Aorta (tissue), 5 donors: ENCODE results near the gene LRMDA. TPM values are rescaled to one million over a fixed set of nuclear protein-coding genes. Genes with fewer than 3 reads are reported as not detected.

Source experiments
- ATAC-seq: fragments of 200-7000 bp; cut with Tn5 transposase; one replicate; pipeline ENCODE4 v1.9.1; 2022; ENCODE audit warnings: moderate library complexity; ENCODE audit not compliant: low FRiP score
- DNase-seq, 2 donors: peaks; one replicate each; pipeline ENCODE4 v3.0.0-alpha.2; 2020
- H3K27ac ChIP-seq, 2 donors: one replicate each; pipeline ENCODE4 v1.5.1; 2013; ENCODE audit warnings: low read length in 2 of 2, mild to moderate bottlenecking in 2 of 2, moderate library complexity in 2 of 2, control low read depth in 1 of 2, inconsistent platforms in 1 of 2, low read depth in 1 of 2
- H3K27me3 ChIP-seq, 2 donors: one replicate each; pipeline ENCODE4 v1.6.1; 2013; ENCODE audit warnings: control low read depth in 1 of 2, low read length in 1 of 2, mild to moderate bottlenecking in 1 of 2, moderate library complexity in 1 of 2; ENCODE audit not compliant: insufficient read depth in 2 of 2, control insufficient read depth in 1 of 2
- H3K36me3 ChIP-seq, 2 donors: one replicate each; pipeline ENCODE4 v1.6.1; 2013; ENCODE audit warnings: control low read depth in 1 of 2, low read length in 1 of 2, mild to moderate bottlenecking in 1 of 2; ENCODE audit not compliant: insufficient read depth in 2 of 2, control insufficient read depth in 1 of 2
- H3K4me1 ChIP-seq, 2 donors: one replicate each; pipeline ENCODE4 v1.6.1; 2013; ENCODE audit warnings: low read length in 2 of 2, control low read depth in 1 of 2, mild to moderate bottlenecking in 1 of 2, moderate library complexity in 1 of 2; ENCODE audit not compliant: insufficient read depth in 2 of 2, control insufficient read depth in 1 of 2
- H3K4me3 ChIP-seq, 2 donors: one replicate each; pipeline ENCODE4 v1.5.1; 2013; ENCODE audit warnings: low read length in 2 of 2, control low read depth in 1 of 2, mild to moderate bottlenecking in 1 of 2
- H3K9me3 ChIP-seq: one replicate; pipeline ENCODE4 v1.6.1; 2013; ENCODE audit warnings: mild to moderate bottlenecking, low read length; ENCODE audit not compliant: control insufficient read depth
- WGBS, 2 donors: extraction: QIAGEN DNeasy Blood & Tissue Kit; methylation state at CpG; one replicate each; pipeline ENCODE4 v1.1.7; 2013; 5-methylcytosine and 5-hydroxymethylcytosine counted together
- intact Hi-C, 2 donors: fragments of 100-400 bp; cut with DNase I; formaldehyde crosslinking; loops; one replicate each; pipeline versions ENCODE4 v1.14.2 to v1.15.0; 2022
- polyA plus RNA-seq, 2 donors: library from polyadenylated mRNA; stranded (reverse); fragments of 200-250 nt; gene quantifications; one replicate each; pipeline ENCODE4 v1.2.3, GENCODE V29; 2013
- total RNA-seq, 2 donors: library from RNA; stranded (reverse); fragmentation: NEBNext Ultra II Directional; extraction: Animal tissue kit (Norgen Biotek cat#: 25700); gene quantifications; one replicate each; pipeline ENCODE4 v1.2.1, GENCODE V29; 2021
- donor health status: healthy with polysubstance abuse.
- donor health status: Bipolar disorder and iron deficiency.
- donor health status: DM: no; HTN: no; CAD: no.
- donor health status: DM: no; HTN: no; CAD: no.
- donor health status: DM: yes; HTN: yes; CAD: no.

Gene LRMDA
- total and polyA plus RNA-seq, 4 donors = 7.4 to 25.7 (median 14.7) TPM

GRCh38 chr10:75803121-75803520, 371.7 kb downstream of the LRMDA start:
- H3K27ac ChIP-seq = no peak overlapping the region
- intact Hi-C loops = no loop called here
- no peaks in the 10 kb centered on the region for H3K27me3 ChIP-seq
- no peaks in the 10 kb centered on the region for H3K4me1 ChIP-seq
- no peaks in the 10 kb centered on the region for H3K9me3 ChIP-seq
- WGBS, 2 donors = 97 to 99% methylated on average over 3 of the region's 3 CpGs
- no peak overlapping the region for H3K4me3 ChIP-seq
- DNase-seq (no peak), ATAC-seq (no peak)
- H3K36me3 ChIP-seq = no peaks in the 10 kb centered on the region

GRCh38 chr10:75803816-75804552, 372.6 kb downstream of the LRMDA start:
- WGBS, 2 donors = 95 to 97% methylated on average over 14 of the region's 14 CpGs
- intact Hi-C loops = no loop called here
- ATAC-seq = no peak

GRCh38 chr10:75806186-75806585, 374.8 kb downstream of the LRMDA start:
- no peak for ATAC-seq
- Histone ChIP-seq H3K27me3 (no peaks in the 10 kb centered on the region), H3K36me3 (no peaks in the 10 kb centered on the region), H3K27ac (no peak overlapping the region), H3K4me1 (no peaks in the 10 kb centered on the region), H3K4me3 (no peak overlapping the region), H3K9me3 (no peaks in the 10 kb centered on the region)
- DNase-seq = no peak
- intact Hi-C loops = no loop called here
- WGBS, 2 donors = 97 to 98% methylated on average over 3 of the region's 3 CpGs

More at GRCh38 chr10:75803816-75804552, 372.6 kb downstream of the LRMDA start:
- no peak overlapping the region for H3K4me3 ChIP-seq
- H3K27ac ChIP-seq = no peak overlapping the region
- H3K9me3 ChIP-seq = no peaks in the 10 kb centered on the region
- H3K4me1 ChIP-seq = no peaks in the 10 kb centered on the region
- H3K36me3 ChIP-seq = no peaks in the 10 kb centered on the region
- no peak for DNase-seq
- H3K27me3 ChIP-seq = no peaks in the 10 kb centered on the region

GRCh38 chr10:75807456-75807855, 376.0 kb downstream of the LRMDA start:
- DNase-seq (no peak), ATAC-seq (no peak)
- Histone ChIP-seq H3K9me3 (no peaks in the 10 kb centered on the region), H3K4me1 (no peaks in the 10 kb centered on the region), H3K27ac (no peak overlapping the region), H3K27me3 (no peaks in the 10 kb centered on the region), H3K36me3 (no peaks in the 10 kb centered on the region), H3K4me3 (no peak overlapping the region)
- 93 to 94% methylated on average over 5 of the region's 5 CpGs for WGBS, 2 donors
- intact Hi-C loops = no loop called here

- Histone ChIP-seq H3K4me1 (no peaks in the 10 kb centered on the region), H3K9me3 (no peaks in the 10 kb centered on the region), H3K4me3 (no peak overlapping the region), H3K27me3 (no peaks in the 10 kb centered on the region), H3K36me3 (no peaks in the 10 kb centered on the region), H3K27ac (no peak overlapping the region)
- DNase-seq (no peak), ATAC-seq (no peak)
- 94 to 96% methylated on average over 3 of the region's 3 CpGs for WGBS, 2 donors
- intact Hi-C loops = no loop called here
Measured at GRCh38 chr10:75809003-75809402, 377.6 kb downstream of the LRMDA start.

DNA sequence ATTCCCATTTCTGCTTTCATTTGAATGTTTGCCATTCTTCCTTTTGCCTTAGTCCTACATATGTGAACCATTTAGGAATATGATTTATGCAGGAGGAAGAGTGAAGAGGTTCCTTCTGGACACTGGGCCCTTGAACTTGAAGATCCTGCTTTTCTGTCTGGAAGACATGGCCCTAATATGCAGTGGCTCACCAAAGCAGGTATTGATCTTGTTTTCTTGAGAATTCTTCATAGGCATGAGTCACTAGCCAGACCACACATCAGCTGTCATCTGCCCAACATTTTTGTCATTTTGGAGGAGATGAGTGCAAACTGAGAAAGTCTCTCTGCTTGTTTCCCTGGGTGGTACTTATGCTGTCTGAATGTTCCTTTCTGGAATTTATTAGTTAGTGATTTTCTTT, 382.6 kb downstream of the LRMDA start:
- intact Hi-C loops = no loop called here
- DNase-seq (no peak), ATAC-seq (no peak)
- Histone ChIP-seq H3K27me3 (no peaks in the 10 kb centered on the region), H3K4me1 (no peaks in the 10 kb centered on the region), H3K27ac (no peak overlapping the region), H3K4me3 (no peak overlapping the region), H3K36me3 (no peaks in the 10 kb centered on the region), H3K9me3 (peaks cover 2% of the 10 kb centered on the region)

- Histone ChIP-seq H3K9me3 (peaks cover 2% of the 10 kb centered on the region), H3K27ac (no peak overlapping the region), H3K4me3 (no peak overlapping the region), H3K4me1 (no peaks in the 10 kb centered on the region), H3K27me3 (no peaks in the 10 kb centered on the region), H3K36me3 (no peaks in the 10 kb centered on the region)
- intact Hi-C loops = no loop called here
- DNase-seq (no peak), ATAC-seq (no peak)
Measured at GRCh38 chr10:75815066-75815465, 383.6 kb downstream of the LRMDA start.

GRCh38 chr10:75817198-75817597, 385.8 kb downstream of the LRMDA start:
- Histone ChIP-seq H3K4me3 (no peak overlapping the region), H3K36me3 (no peaks in the 10 kb centered on the region), H3K27ac (no peak overlapping the region), H3K9me3 (peaks cover 2% of the 10 kb centered on the region), H3K27me3 (no peaks in the 10 kb centered on the region), H3K4me1 (no peaks in the 10 kb centered on the region)
- no peak for DNase-seq
- intact Hi-C loops = no loop called here
- no peak for ATAC-seq
- 17 to 31% methylated on average over 2 of the region's 2 CpGs for WGBS, 2 donors

GRCh38 chr10:75818552-75818951, 387.1 kb downstream of the LRMDA start:
- no peaks in the 10 kb centered on the region for H3K4me1 ChIP-seq
- H3K36me3 ChIP-seq = no peaks in the 10 kb centered on the region
- no peak for ATAC-seq
- peaks cover 2% of the 10 kb centered on the region for H3K9me3 ChIP-seq
- no peaks in the 10 kb centered on the region for H3K27me3 ChIP-seq
- DNase-seq = no peak
- no peak overlapping the region for H3K27ac ChIP-seq
- intact Hi-C loops = no loop called here
- no peak overlapping the region for H3K4me3 ChIP-seq
- WGBS, 2 donors = 50 to 53% methylated on average over 4 of the region's 4 CpGs
